H1 (cell line): ENCODE data around the gene GINS3. TPM values are rescaled to one million over a fixed set of nuclear protein-coding genes. Genes with fewer than 3 reads are reported as not detected.

Experiments
- CTCF ChIA-PET: fragments of 300-600 bp; sonication (Branson Sonifier 250); formaldehyde crosslinking; loops from one replicate; lab custom pipeline; 2021; ENCODE audit not compliant: partially characterized antibody; lab: Charles Lee
- POLR2A ChIA-PET: fragments of 300-600 bp; sonication (Branson Sonifier 250); formaldehyde crosslinking; loops from one replicate; lab custom pipeline; 2021; ENCODE audit warnings: inconsistent platforms; ENCODE audit not compliant: partially characterized antibody; lab: Charles Lee
- DNase-seq, 2 experiments: peaks; one replicate each; pipeline versions ENCODE4 v3.0.0 to v3.0.0-alpha.2; 2010 to 2022; ENCODE audit warnings: low spot score in 2 of 2, low read depth in 1 of 2, mixed read lengths in 1 of 2
- FAIRE-seq: peaks from 2 replicates; lab custom pipeline; 2011; peaks lifted over from hg19 to GRCh38; lab: Jason Lieb, UNC
- H2AFZ ChIP-seq: 2 replicates; pipeline ENCODE4 v1.8.1; 2012; ENCODE audit warnings: low read length, inconsistent platforms
- H2AK5ac ChIP-seq: 2 replicates; pipeline ENCODE4 v1.6.1; 2013; ENCODE audit warnings: low read depth, low read length
- H2BK120ac ChIP-seq: replicated peaks from 2 replicates; pipeline ENCODE3; 2013; ENCODE audit warnings: low read depth, low read length, inconsistent platforms
- H2BK12ac ChIP-seq: 2 replicates; pipeline ENCODE4 v1.6.1; 2013; ENCODE audit warnings: low read depth, low read length
- H2BK15ac ChIP-seq: 2 replicates; pipeline ENCODE4 v1.6.1; 2013; ENCODE audit warnings: low read length
- H2BK20ac ChIP-seq: 2 replicates; pipeline ENCODE4 v1.6.1; 2013; ENCODE audit warnings: low read length
- H2BK5ac ChIP-seq: 2 replicates; pipeline ENCODE4 v1.6.1; 2013; ENCODE audit warnings: low read depth, low read length
- H3K14ac ChIP-seq: 2 replicates; pipeline ENCODE4 v1.6.1; 2013; ENCODE audit warnings: inconsistent platforms; ENCODE audit not compliant: insufficient read length
- H3K18ac ChIP-seq: 2 replicates; pipeline ENCODE4 v1.6.1; 2013; ENCODE audit warnings: low read length; ENCODE audit errors: extremely low read depth
- H3K23ac ChIP-seq: 2 replicates; pipeline ENCODE4 v1.6.1; 2013; ENCODE audit warnings: inconsistent platforms; ENCODE audit not compliant: insufficient read length
- H3K23me2 ChIP-seq: 2 replicates; pipeline ENCODE4 v1.6.1; 2013; ENCODE audit warnings: low read depth, low read length
- H3K27ac ChIP-seq: 2 replicates; pipeline ENCODE4 v1.6.1; 2011; ENCODE audit warnings: low read depth, low read length, inconsistent platforms
- H3K27me3 ChIP-seq, 4 experiments: replicated peaks in 1 of 4; 1 replicate in 1 of 4; 2 replicates in 3 of 4; pipeline versions ENCODE4 v1.6.1 to v1.8.1; 2011 to 2013; ENCODE audit warnings: low read length in 3 of 4, mild to moderate bottlenecking in 3 of 4, inconsistent platforms in 2 of 4, mixed read lengths in 2 of 4, moderate library complexity in 1 of 4; ENCODE audit not compliant: control insufficient read depth in 3 of 4, insufficient read depth in 3 of 4; ENCODE audit errors: extremely low read depth in 1 of 4
- H3K36me3 ChIP-seq, 4 experiments: 2 replicates each; pipeline versions ENCODE4 v1.6.1 to v1.8.1; 2011 to 2013; ENCODE audit warnings: mild to moderate bottlenecking in 4 of 4, low read length in 3 of 4, moderate library complexity in 2 of 4, control low read depth in 1 of 4, inconsistent platforms in 1 of 4; ENCODE audit not compliant: insufficient read depth in 4 of 4, control insufficient read depth in 2 of 4
- H3K4ac ChIP-seq: replicated peaks from 2 replicates; pipeline ENCODE3; 2013; ENCODE audit warnings: low read length, low read depth, mixed read lengths, inconsistent platforms; ENCODE audit not compliant: insufficient read length
- H3K4me1 ChIP-seq, 4 experiments: replicated peaks in 1 of 4; 1 replicate in 1 of 4; 2 replicates in 3 of 4; pipeline versions ENCODE4 v1.6.1 to v1.8.1; 2011 to 2013; ENCODE audit warnings: low read length in 3 of 4, inconsistent platforms in 2 of 4, mixed read lengths in 1 of 4; ENCODE audit not compliant: insufficient read depth in 4 of 4, control insufficient read depth in 3 of 4
- H3K4me2 ChIP-seq, 2 experiments: 2 replicates each; pipeline versions ENCODE4 v1.6.1 to v1.8.1; 2011 to 2013; ENCODE audit warnings: low read depth in 2 of 2, low read length in 2 of 2, control low read depth in 1 of 2, inconsistent platforms in 1 of 2, mild to moderate bottlenecking in 1 of 2; ENCODE audit not compliant: insufficient read depth in 1 of 2
- H3K4me3 ChIP-seq, 4 experiments: fragments of 200-600, 300-600 bp in 1 of 4; sonication (generic), shearing (Covaris generic), sonication (Bioruptor Twin) in 1 of 4; 2 replicates each; pipeline versions ENCODE4 v1.5.1 to v1.8.1; 2011 to 2016; ENCODE audit warnings: low read length in 4 of 4, low read depth in 3 of 4, control low read depth in 2 of 4, inconsistent platforms in 2 of 4, mild to moderate bottlenecking in 2 of 4, mixed read lengths in 1 of 4, moderate library complexity in 1 of 4; ENCODE audit not compliant: insufficient read depth in 2 of 4; ENCODE audit errors: extremely low read depth in 1 of 4
- H3K56ac ChIP-seq: replicated peaks from 2 replicates; pipeline ENCODE3; 2013; ENCODE audit warnings: low read depth, mild to moderate bottlenecking, mixed read lengths, low read length, inconsistent platforms; ENCODE audit not compliant: insufficient read length
- H3K79me1 ChIP-seq: 2 replicates; pipeline ENCODE4 v1.6.1; 2013; ENCODE audit warnings: low read depth, low read length, control low read depth
- H3K79me2 ChIP-seq, 2 experiments: 2 replicates each; pipeline versions ENCODE4 v1.6.1 to v1.8.1; 2012 to 2013; ENCODE audit warnings: low read length in 2 of 2, mild to moderate bottlenecking in 2 of 2, inconsistent platforms in 1 of 2; ENCODE audit not compliant: insufficient read depth in 2 of 2, control insufficient read depth in 1 of 2
- H3K9ac ChIP-seq, 4 experiments: replicated peaks in 1 of 4; 1 replicate in 1 of 4; 2 replicates in 3 of 4; pipeline versions ENCODE4 v1.6.1 to v1.8.1; 2011 to 2013; ENCODE audit warnings: low read depth in 3 of 4, low read length in 3 of 4, control low read depth in 2 of 4, mild to moderate bottlenecking in 2 of 4, moderate library complexity in 2 of 4, inconsistent platforms in 1 of 4; ENCODE audit errors: extremely low read depth in 1 of 4
- H3K9me3 ChIP-seq, 2 experiments: 2 replicates each; pipeline versions ENCODE4 v1.6.1 to v1.8.1; 2012 to 2013; ENCODE audit warnings: mild to moderate bottlenecking in 2 of 2, moderate library complexity in 2 of 2, control low read depth in 1 of 2, inconsistent platforms in 1 of 2, low read depth in 1 of 2, low read length in 1 of 2, mixed read lengths in 1 of 2; ENCODE audit not compliant: insufficient read depth in 2 of 2
- H4K20me1 ChIP-seq, 2 experiments: replicated peaks in 1 of 2; 2 replicates each; pipeline versions ENCODE3 to v1.8.1; 2011 to 2013; ENCODE audit warnings: inconsistent platforms in 2 of 2, low read length in 2 of 2, mild to moderate bottlenecking in 1 of 2; ENCODE audit not compliant: insufficient read depth in 2 of 2, control insufficient read depth in 1 of 2
- H4K5ac ChIP-seq: 2 replicates; pipeline ENCODE4 v1.6.1; 2013; ENCODE audit warnings: low read length, low read depth, mixed read lengths, inconsistent platforms; ENCODE audit not compliant: insufficient read length
- H4K8ac ChIP-seq: 2 replicates; pipeline ENCODE4 v1.8.0; 2013; ENCODE audit warnings: mild to moderate bottlenecking, moderate library complexity, low read length, inconsistent platforms; ENCODE audit not compliant: insufficient read depth; ENCODE audit errors: extremely low read depth
- H4K91ac ChIP-seq: replicated peaks from 2 replicates; pipeline ENCODE3; 2013; ENCODE audit warnings: low read length, mixed read lengths, inconsistent platforms; ENCODE audit not compliant: insufficient read length
- BCL11A ChIP-seq, 2 experiments: IDR thresholded peaks; one replicate each; pipeline ENCODE4 v1.6.1; 2011; ENCODE audit warnings: low read depth in 2 of 2, low read length in 2 of 2, mild to moderate bottlenecking in 2 of 2
- FOSL1 ChIP-seq: IDR thresholded peaks from 2 replicates; pipeline ENCODE4 v1.6.1; 2011; ENCODE audit warnings: mild to moderate bottlenecking, low read depth, low read length, moderate library complexity; ENCODE audit not compliant: insufficient read depth
- JUN ChIP-seq: IDR thresholded peaks from 2 replicates; pipeline ENCODE4 v1.6.1; 2011; ENCODE audit warnings: low read depth, mild to moderate bottlenecking, improper control_type of control experiment, low read length
- JUND ChIP-seq: IDR thresholded peaks from 2 replicates; pipeline ENCODE4 v1.6.1; 2011; ENCODE audit warnings: mild to moderate bottlenecking, improper control_type of control experiment, low read length
- KDM1A ChIP-seq: fragments of 200-600, 300-600 bp; sonication (generic); IDR thresholded peaks from 2 replicates; pipeline ENCODE4 v1.7.1; 2016; ENCODE audit warnings: mild to moderate bottlenecking, low read length, borderline replicate concordance
- PHF8 ChIP-seq: fragments of 200-600 bp; sonication (generic); conservative IDR thresholded peaks from 2 replicates; pipeline ENCODE4 v1.7.1; 2012; ENCODE audit warnings: low read depth, mild to moderate bottlenecking, inconsistent platforms, low read length, moderate library complexity
- RBBP5 ChIP-seq: IDR thresholded peaks from 2 replicates; pipeline ENCODE4 v1.7.1; 2012; ENCODE audit warnings: low read depth, mild to moderate bottlenecking, inconsistent platforms, low read length, moderate library complexity, borderline replicate concordance
- SRF ChIP-seq: IDR thresholded peaks from 2 replicates; pipeline ENCODE4 v1.6.1; 2011; ENCODE audit warnings: mild to moderate bottlenecking, low read depth, low read length, moderate library complexity
- YY1 ChIP-seq: IDR thresholded peaks from 2 replicates; pipeline ENCODE4 v1.6.1; 2011; ENCODE audit warnings: low read depth, mild to moderate bottlenecking, low read length
- WGBS, 2 experiments: shearing (Covaris generic) in 1 of 2; methylation state at CpG; one replicate each; pipeline versions ENCODE4 v1.1.6 to v1.1.7; 2013 to 2015; ENCODE audit warnings: low lambda C conversion rate in 2 of 2, mixed read lengths in 2 of 2, inconsistent platforms in 1 of 2, low coverage in 1 of 2, missing lambda C conversion rate in 1 of 2; ENCODE audit not compliant: insufficient replicate concordance in 2 of 2, insufficient coverage in 1 of 2, insufficient read length in 1 of 2; ENCODE audit errors: extremely low coverage in 1 of 2, missing lambda C conversion rate in 1 of 2; 5-methylcytosine and 5-hydroxymethylcytosine counted together
- polyA plus RNA-seq, 7 experiments: library from polyadenylated mRNA; depleted of rRNA in 3 of 7; stranded (reverse) in 5 of 7; unstranded in 2 of 7; fragments of >200 nt in 5 of 7; fragments of 200-250 nt in 2 of 7; gene quantifications; 1 replicate in 5 of 7; 2 replicates in 1 of 7; 4 replicates in 1 of 7; pipeline versions ENCODE4 v1.2.1 to v1.2.3, GENCODE V29; 2011 to 2013; ENCODE audit warnings: missing spikeins in 2 of 7, mixed read lengths in 2 of 7
- total RNA-seq: library from RNA; stranded (reverse); fragmentation: NEBNext Ultra II Directional; extraction: Animal tissue kit (Norgen Biotek cat#: 25700); gene quantifications from 2 replicates; pipeline ENCODE4 v1.2.1, GENCODE V29; 2021

The GINS3 gene
- total and polyA plus RNA-seq, 2 of the 8 experiments (the other 6 are each of a cell fraction or from before 2014, with no cell fraction given) = 12.9 to 15.4 TPM

- H2BK15ac ChIP-seq = no peak overlapping the region
- no peak overlapping the region for H3K18ac ChIP-seq
- no peak overlapping the region for H4K5ac ChIP-seq
- no peak overlapping the region for H2BK20ac ChIP-seq
- H3K4ac ChIP-seq = no peak overlapping the region
- POLR2A ChIA-PET = no interaction called here
- no peak overlapping the region for H2BK120ac ChIP-seq
- H4K91ac ChIP-seq = no peak overlapping the region
- H2BK5ac ChIP-seq = no peak overlapping the region
- no peak overlapping the region for H2AK5ac ChIP-seq
- H3K27ac ChIP-seq = no peak overlapping the region
- H3K23ac ChIP-seq = no peak overlapping the region
- peaks cover 3 to 11% (median 5%) of the 10 kb centered on the region in 4 experiments for H3K4me1 ChIP-seq
- no peak overlapping the region for H2BK12ac ChIP-seq
- H3K4me2 ChIP-seq = no peak overlapping the region
- FAIRE-seq (no peak), DNase-seq (no peak)
- H3K79me2 ChIP-seq = no peaks in the 10 kb centered on the region
- CTCF ChIA-PET = interaction anchor here (0.5 to 1.4 kb wide), 4 partner anchors 10 to 254 kb away, joined by 3 to 6 read pairs (median 4); no protein-coding TSS in a partner anchor
- H3K27me3 ChIP-seq = no peaks in the 10 kb centered on the region
- no peak overlapping the region for H3K4me3 ChIP-seq
- no peaks in the 10 kb centered on the region for H4K20me1 ChIP-seq
- H3K9ac ChIP-seq = no peak overlapping the region
- H3K9me3 ChIP-seq = no peaks in the 10 kb centered on the region
- no peaks in the 10 kb centered on the region for H3K23me2 ChIP-seq
- H4K8ac ChIP-seq = no peak overlapping the region
- H3K36me3 ChIP-seq = no peaks in the 10 kb centered on the region
- no peak overlapping the region for H3K14ac ChIP-seq
- H3K56ac ChIP-seq = no peak overlapping the region
- H2AFZ ChIP-seq = no peak overlapping the region
- H3K79me1 ChIP-seq = no peaks in the 10 kb centered on the region
- WGBS, 2 experiments = 85% methylated on average over 5 of the region's 5 CpGs; no CpG with 5 or more reads in 1 of the 2 experiments
- TF ChIP-seq BCL11A (IDR thresholded peaks at IDR 0.05; ENCODE audit: low read depth in 2 of 2, low read length in 2 of 2) (no peak), KDM1A (no peak), FOSL1 (no peak), RBBP5 (no peak), PHF8 (no peak), SRF (no peak), JUN (no peak), JUND (no peak), YY1 (no peak)
These were observed 29.3 kb downstream of the GINS3 start for GRCh38 chr16:58421529-58421928.
